Neural progenitor cell (in vitro differentiated cells): Measurements from ENCODE around the gene NFRKB.

ENCODE experiments used
- EZH2 ChIP-seq: fragments of 200-600 bp; sonication (generic); IDR thresholded peaks from 2 replicates; pipeline ENCODE4 v1.6.1; 2017; ENCODE audit warnings: antibody characterized with exemption, mild to moderate bottlenecking, moderate library complexity
- TF ChIP-seq, protein P1 (sequence below): fragments of 200-600 bp; sonication (generic); IDR thresholded peaks from 2 replicates; pipeline ENCODE4 v1.5.1; 2017; ENCODE audit warnings: antibody characterized with exemption, mild to moderate bottlenecking

DNA sequence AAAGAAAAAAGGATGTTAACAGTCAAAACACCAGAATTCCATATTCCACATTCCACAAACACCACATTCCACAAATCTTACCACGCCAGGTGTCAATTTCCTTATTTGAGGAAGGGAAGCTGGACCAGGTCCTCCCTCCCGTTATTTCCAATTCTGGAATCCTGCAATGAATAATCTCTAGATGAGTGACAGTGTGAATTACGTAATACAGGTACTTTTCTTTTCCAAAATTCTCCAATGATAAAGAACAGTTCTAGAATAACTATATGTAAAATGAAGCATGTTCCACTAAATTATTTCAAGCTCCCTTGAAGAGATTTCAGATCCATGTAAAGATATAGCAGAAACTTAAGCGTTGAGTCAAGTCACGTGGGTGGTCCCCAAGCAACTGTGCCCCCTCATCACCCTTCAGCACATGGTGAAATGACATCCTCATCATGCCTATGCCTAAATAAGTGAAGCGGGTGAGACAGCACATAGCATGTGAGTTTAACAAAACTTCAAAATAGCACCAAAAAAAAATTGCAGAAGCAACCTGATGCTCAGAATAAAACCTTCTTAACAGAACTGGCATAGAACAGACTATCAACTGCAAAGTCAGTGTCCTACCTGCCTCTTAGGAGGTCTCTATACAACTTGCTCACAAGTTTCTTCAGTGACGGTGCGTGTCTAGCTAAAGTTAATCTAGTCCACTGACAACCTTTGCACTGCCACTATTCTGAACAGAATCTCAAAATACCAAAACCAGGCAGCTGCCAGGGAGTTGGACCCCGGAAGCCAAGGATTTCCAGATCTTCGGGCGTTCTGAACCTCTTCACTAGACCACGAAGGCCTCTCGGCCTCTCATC lies 876 bp downstream of the NFRKB start:
- TF ChIP-seq, protein P1, sequence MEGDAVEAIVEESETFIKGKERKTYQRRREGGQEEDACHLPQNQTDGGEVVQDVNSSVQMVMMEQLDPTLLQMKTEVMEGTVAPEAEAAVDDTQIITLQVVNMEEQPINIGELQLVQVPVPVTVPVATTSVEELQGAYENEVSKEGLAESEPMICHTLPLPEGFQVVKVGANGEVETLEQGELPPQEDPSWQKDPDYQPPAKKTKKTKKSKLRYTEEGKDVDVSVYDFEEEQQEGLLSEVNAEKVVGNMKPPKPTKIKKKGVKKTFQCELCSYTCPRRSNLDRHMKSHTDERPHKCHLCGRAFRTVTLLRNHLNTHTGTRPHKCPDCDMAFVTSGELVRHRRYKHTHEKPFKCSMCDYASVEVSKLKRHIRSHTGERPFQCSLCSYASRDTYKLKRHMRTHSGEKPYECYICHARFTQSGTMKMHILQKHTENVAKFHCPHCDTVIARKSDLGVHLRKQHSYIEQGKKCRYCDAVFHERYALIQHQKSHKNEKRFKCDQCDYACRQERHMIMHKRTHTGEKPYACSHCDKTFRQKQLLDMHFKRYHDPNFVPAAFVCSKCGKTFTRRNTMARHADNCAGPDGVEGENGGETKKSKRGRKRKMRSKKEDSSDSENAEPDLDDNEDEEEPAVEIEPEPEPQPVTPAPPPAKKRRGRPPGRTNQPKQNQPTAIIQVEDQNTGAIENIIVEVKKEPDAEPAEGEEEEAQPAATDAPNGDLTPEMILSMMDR: no peak
- no peak for TF ChIP-seq EZH2
